ENCODE data around the gene PTPRZ1. TPM values are rescaled to one million over a fixed set of nuclear protein-coding genes. Genes with fewer than 3 reads are reported as not detected.

PTPRZ1 gene
- total and polyA plus RNA-seq, 2 of the 4 experiments (the other 2 are of a cell fraction) = not detected

GRCh38 chr7:121891731-121892130 lies 18.8 kb downstream of the PTPRZ1 start:
- Histone ChIP-seq H3K4ac (ENCODE audit: low read depth, low read length) (no peak overlapping the region), H2BK120ac (ENCODE audit: low read depth, low read length) (no peak overlapping the region), H3K9me1 (ENCODE audit: insufficient read depth, low read length) (no peaks in the 10 kb centered on the region; the same call in 1 of the 2 replicates), H3K23ac (ENCODE audit: low read depth, low read length) (no peak overlapping the region), H3K9ac (ENCODE audit: low read depth, low read length) (no peak overlapping the region), H3K79me1 (ENCODE audit: low read depth in 1 of 2, low read length in 2 of 2) (no peaks in the 10 kb centered on the region), H3K4me3 (ENCODE audit: insufficient read depth, low read depth, low read length) (no peak overlapping the region), H3K27me3 (ENCODE audit: control insufficient read depth, insufficient read depth, low read length) (no peaks in the 10 kb centered on the region), H4K91ac (ENCODE audit: insufficient read depth, low read depth, low read length) (no peak overlapping the region), H2AFZ (replicated peaks; ENCODE audit: low read length, poor library complexity) (no peak overlapping the region), H4K8ac (ENCODE audit: low read depth in 2 of 2, low read length in 2 of 2) (no peak overlapping the region), H2AK5ac (ENCODE audit: low read depth, low read length) (no peak overlapping the region), H3K27ac (ENCODE audit: insufficient read depth, low read length) (no peak overlapping the region), H3K9me3 (ENCODE audit: control insufficient read depth, insufficient read depth, low read length) (no peaks in the 10 kb centered on the region), H3K56ac (ENCODE audit: extremely low read depth, insufficient read depth, low read length) (no peak overlapping the region), H3K18ac (ENCODE audit: low read depth, low read length) (no peak overlapping the region), H2BK5ac (ENCODE audit: low read depth, low read length, poor library complexity, severe bottlenecking) (no peak overlapping the region), H2BK20ac (ENCODE audit: low read depth, low read length) (no peak overlapping the region), H2AK9ac (replicated peaks; ENCODE audit: low read depth, low read length, poor library complexity) (no peak overlapping the region), H4K5ac (ENCODE audit: low read depth, low read length) (no peak overlapping the region), H3K36me3 (ENCODE audit: control insufficient read depth, insufficient read depth, low read length) (no peaks in the 10 kb centered on the region), H3K4me2 (ENCODE audit: low read depth, low read length) (no peak overlapping the region), H3K14ac (replicated peaks; ENCODE audit: low read depth, low read length) (no peak overlapping the region), H4K20me1 (ENCODE audit: insufficient read depth, low read length) (no peaks in the 10 kb centered on the region), H3K4me1 (ENCODE audit: control insufficient read depth, insufficient read depth, low read length) (no peaks in the 10 kb centered on the region), H2BK15ac (ENCODE audit: low read depth, low read length) (no peak overlapping the region)
- no TSS peak for BruUV-seq (replicated peaks)
- ChIA-PET POLR2A (ENCODE audit: unreplicated experiment) (no interaction called here), CTCF (no interaction called here)
- ATAC-seq (ENCODE audit: low read depth) (no peak), DNase-seq (no peak)
- no peak for TF ChIP-seq RAD21 (IDR thresholded peaks at IDR 0.05; ENCODE audit: low read length)
- no peak for TF ChIP-seq MAZ (IDR thresholded peaks at IDR 0.05; ENCODE audit: borderline replicate concordance, low read depth, low read length)
- no peak for TF ChIP-seq POLR2A (IDR thresholded peaks at IDR 0.05; ENCODE audit: low read depth, low read length)
- TF ChIP-seq RCOR1 (IDR thresholded peaks at IDR 0.05; ENCODE audit: insufficient replicate concordance, low read length) = no peak
- no peak for TF ChIP-seq SMC3 (IDR thresholded peaks at IDR 0.05; ENCODE audit: low read depth, low read length)
- WGBS, 2 experiments (ENCODE audit: extremely low coverage in 2 of 2, insufficient read length in 1 of 2) = no CpG with 5 or more reads among the region's 2 CpGs
- intact Hi-C loops (cut with micrococcal nuclease) (no loop called here), in situ Hi-C loops (cut with MboI; ENCODE audit: low sequenced_read_pairs) (no loop called here), dilution Hi-C loops (cut with HindIII; ENCODE audit: low sequenced_read_pairs, unreplicated experiment) (no loop called here)
